ENCODE measurements around the gene KCNQ1OT1.

The KCNQ1OT1 gene

DNA sequence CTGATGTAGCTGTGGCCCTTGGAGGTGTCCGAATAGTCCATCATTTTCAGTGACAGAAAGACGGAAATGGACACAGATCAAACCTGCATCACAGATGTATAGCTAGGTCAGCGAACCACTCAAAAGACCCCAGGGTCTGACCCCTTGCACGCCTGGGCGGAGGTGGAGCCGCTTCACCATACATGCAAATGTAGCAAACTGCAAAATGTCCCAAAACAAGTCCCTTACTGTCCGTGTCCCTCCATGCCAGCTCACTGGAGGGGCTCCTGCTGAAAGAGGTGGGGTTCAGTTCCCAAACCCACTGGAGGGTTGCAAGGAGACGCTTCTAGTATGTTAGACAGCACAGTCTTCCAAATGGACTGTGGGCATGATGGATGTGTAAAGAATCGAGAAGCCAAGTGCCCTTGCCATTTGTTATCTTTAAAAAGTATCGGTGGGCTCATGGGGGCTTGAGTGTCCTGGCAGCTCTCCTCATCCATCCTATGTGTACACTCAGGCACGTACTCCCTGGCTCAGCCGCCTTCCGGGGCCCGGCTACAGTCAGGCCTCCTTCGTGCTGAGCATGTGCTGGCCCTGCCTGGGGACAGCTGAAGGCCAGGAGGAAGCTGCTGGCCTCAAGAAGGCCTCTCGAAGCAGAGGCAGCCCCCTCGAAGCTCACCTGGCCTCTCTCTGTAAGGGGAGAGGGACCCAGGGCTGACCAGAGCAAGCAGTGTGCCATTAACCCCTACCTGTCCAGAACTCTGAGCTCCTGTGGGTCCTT, 20.2 kb upstream of the KCNQ1OT1 start:
- no peak for DNase-seq (ENCODE audit: low read depth)

- no peak for DNase-seq (ENCODE audit: low read depth)
Measured at GRCh38 chr11:2718817-2719438, 19.1 kb upstream of the KCNQ1OT1 start.

DNA sequence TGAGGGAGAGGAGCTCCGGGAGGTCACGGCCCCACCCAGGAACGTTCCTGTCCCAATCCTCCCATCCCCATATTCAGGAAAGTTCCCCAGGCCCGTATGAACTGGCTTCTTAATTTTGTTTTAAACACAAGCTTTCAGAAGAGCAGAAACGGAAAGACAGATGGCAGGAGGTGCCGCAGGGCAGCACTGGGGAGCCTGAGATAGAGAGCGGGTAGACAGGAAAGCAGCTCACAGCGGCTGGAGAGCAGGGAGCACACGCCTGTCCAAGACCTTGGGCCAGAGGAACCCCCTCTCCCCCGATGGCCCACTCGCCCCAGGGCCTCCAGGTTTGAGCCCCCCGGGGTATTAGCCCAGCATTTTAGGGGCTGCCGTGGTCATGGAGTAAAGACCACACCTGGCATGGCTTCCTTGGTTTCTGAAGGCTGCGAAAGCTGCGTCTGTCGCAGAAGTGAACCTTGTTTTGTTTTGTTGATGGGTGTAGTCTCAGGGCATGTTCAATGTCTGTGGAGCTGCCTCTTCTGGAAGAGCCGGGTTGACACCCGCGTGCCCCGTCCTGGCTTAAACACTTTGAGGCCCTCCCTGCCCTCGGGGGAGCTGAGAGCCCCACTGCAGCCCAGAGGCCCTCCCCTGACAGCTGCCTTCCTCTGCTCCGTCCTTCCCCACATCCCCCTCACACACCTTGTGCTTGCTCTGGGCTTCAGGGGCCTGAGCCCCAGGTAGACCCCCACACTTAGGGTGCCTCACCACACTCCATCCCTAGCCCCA, 17.9 kb upstream of the KCNQ1OT1 start:
- DNase-seq (ENCODE audit: low read depth): no peak

DNA sequence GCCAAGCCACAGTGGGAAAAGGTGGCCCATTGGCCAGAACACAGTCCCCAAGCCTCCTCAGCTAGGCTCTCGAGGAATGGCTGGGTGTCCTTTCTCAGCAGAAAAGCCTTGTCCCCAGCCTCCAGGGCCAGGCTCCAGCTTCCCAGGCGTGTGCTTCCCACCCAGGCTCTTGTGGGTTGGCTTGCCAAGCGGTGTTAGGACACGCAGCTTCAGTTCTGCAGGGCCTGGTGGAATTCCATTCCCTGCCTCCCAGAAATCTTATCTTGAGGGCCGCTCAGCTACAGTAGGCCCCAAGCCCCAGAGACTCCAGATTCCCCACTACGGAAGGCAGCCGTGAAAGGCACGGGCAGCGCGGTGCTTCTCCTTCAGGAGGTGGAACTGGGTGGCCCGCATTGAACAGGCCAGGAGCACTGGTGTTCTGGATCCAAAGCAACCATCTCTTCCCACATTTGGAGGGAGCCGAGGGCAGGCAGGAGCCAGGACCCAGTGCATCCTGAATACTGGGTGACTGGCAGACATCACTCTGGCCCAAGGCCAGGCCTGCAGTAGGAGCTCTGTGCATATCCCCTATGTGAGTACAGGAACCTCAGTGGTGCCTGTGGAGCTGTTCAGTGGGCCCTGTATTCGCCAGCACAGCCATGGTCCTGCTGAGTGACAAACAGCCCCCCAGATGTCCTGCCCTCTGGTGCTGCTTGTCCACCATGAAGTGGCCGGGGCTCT, 16.7 kb upstream of the KCNQ1OT1 start:
- no peak for DNase-seq (ENCODE audit: low read depth)

DNA sequence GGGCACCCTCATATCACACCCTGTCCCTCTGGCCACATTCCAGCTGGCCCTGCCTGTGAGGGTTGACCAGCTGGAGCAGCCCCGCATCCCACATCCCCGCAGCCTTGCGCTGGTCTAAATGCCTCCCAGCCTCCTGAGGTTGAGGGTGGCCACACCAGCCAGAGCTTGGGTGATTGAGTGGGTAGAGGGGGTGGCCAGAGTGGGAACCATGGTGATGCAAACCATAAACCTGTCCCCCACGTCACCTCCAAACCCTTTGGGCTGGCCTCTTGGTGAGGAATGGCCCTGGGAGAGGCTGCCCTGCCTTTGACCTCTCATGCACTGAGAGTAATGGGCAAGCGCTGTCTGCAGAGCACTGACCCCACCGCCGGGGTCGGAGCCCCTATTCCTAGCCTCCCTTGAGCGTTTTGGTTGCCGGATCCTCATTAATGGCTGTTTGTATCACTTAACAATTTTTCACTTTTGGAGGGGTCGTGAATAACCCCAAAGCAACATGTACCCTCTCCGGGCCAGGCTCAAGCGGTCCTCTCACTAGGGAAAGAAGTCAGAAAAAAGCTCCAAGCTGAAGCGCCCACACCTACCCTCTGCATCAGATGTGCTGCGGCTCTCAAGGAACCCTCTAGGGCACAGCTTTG, 16.0 kb upstream of the KCNQ1OT1 start:
- DNase-seq (ENCODE audit: low read depth): no peak

- DNase-seq (ENCODE audit: low read depth): no peak
Measured at GRCh38 chr11:2714871-2715270, 15.1 kb upstream of the KCNQ1OT1 start.

DNA sequence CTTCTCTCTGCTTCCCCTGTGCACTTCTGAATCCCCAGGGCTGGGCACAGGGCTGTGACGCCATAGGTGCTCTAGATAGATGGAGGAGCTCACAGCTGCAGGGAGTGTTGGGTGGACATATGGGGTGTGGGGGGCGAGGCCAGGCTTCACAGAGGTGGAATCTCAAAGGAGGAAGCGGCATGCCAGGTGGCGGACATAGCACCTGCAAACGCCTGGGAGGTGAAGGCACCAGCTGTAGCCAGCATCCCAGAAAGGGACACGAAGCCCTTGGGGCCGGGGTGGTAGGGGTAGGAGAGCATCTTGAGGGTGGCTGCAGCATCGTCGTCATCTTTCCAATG, 14.6 kb upstream of the KCNQ1OT1 start:
- no peak for DNase-seq (ENCODE audit: low read depth)

DNA sequence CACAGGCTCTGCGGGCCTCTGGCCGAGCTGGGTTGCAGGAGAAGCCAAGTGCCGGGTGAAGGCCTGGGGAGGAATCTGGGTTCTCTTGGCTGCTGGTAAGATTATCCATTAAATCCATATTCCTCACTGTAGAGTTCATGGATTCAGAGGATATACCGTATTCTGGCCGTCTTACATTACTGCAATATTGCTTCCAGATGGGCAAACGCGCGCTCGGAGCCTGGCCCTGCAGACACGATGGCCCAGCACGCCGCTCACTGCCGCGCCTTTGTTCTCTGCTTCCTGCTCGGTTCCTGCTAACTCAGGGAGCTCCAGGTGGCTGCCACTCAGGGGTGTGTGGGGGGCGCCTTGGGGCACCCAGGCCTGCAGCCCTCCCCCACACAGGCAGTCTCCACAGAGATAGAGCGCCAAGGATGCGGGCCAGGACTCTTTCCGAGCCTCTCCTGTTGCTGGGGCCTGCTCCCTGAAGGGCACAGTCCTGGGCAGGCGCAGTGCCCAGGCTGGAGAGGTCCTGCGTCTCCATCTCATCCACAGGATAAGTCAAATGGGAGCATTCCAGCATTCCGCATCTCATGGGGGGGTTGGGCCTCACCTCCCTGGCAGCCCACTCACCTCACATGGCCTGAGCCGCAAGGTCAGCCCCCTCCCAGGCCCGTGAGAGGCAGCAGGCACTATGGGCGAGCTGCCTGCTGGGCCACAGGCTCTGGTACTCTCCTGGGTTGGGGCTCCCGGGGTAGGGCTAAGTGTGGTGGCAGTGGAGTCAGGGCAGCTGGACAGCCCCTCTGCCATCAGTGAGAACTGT, 14.1 kb upstream of the KCNQ1OT1 start:
- DNase-seq (ENCODE audit: low read depth): no peak

- no peak for DNase-seq (ENCODE audit: low read depth)
Measured at GRCh38 chr11:2713094-2713493, 13.3 kb upstream of the KCNQ1OT1 start.

DNA sequence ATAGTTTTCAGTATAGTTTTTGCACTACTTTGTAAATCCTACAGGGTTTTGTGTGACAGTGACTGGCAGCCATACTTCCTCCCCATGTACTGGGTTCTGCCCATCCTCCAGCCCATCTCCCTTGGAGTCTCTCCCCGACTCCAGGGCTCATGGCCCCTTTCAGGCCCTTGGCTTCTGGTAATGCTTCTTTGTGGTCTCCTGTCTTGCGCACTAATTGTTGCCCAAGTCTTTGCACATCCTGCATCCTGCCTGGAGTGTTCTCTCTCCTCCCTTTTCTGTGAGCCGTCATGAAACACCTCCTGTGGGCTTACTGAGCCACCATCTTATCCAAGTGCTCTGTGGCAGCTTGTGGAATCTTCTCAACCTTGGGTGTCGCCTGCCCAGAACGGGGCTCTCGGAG, 11.4 kb upstream of the KCNQ1OT1 start:
- no peak for DNase-seq (ENCODE audit: low read depth)

GRCh38 chr11:2709429-2709828, 9.6 kb upstream of the KCNQ1OT1 start:
- DNase-seq (ENCODE audit: low read depth): peak; percentile 56

DNA sequence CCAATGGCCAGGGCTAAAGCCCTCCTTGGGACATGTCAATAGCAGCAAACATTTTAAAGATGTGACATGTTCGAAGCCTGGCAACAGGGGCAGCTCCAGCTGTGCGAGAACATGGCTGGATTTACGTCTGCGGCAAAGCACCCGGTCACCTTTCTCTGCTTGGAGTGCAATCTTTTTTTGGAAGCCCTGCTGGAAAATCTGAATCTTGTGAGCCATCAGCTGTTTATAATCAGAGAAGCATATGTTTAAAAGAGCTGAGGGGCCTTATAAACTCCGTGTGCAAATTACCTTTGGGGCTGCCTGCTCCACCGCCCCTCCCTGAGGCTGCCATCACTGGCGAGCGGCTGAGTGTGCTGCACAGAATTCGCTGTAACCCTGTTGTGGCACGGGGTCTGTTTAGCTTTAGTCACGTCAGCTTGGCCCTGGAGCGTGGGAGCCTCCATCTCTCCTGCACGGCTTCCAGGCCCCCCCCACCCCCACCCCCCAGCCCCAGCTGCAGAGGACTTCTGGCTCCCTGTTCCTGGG, 9.0 kb upstream of the KCNQ1OT1 start:
- DNase-seq (ENCODE audit: low read depth): peak; percentile 72

- DNase-seq (ENCODE audit: low read depth): no peak
Measured at GRCh38 chr11:2708151-2708581, 8.4 kb upstream of the KCNQ1OT1 start.

GRCh38 chr11:2707736-2708135, 7.9 kb upstream of the KCNQ1OT1 start:
- no peak for DNase-seq (ENCODE audit: low read depth)

DNA sequence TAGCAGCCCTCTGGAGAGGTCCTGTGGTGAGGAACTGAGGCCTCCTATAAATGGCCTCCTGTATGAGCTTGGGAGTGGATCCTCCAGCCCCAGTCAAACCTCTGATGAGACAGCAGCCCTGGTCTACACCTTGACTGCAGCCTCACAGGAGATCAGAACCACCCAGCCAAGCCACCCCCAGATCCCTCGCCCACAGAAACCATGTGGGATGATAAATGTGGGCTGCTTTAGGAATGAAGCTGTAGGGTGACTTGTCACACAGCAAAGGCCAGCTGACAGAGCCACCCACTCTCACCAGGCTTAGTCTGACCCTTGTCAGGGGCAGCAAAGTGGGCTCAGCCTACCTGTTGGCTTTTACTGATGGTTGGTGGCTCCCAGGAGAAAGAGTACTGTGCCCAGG, 6.5 kb upstream of the KCNQ1OT1 start:
- no peak for DNase-seq (ENCODE audit: low read depth)

DNA sequence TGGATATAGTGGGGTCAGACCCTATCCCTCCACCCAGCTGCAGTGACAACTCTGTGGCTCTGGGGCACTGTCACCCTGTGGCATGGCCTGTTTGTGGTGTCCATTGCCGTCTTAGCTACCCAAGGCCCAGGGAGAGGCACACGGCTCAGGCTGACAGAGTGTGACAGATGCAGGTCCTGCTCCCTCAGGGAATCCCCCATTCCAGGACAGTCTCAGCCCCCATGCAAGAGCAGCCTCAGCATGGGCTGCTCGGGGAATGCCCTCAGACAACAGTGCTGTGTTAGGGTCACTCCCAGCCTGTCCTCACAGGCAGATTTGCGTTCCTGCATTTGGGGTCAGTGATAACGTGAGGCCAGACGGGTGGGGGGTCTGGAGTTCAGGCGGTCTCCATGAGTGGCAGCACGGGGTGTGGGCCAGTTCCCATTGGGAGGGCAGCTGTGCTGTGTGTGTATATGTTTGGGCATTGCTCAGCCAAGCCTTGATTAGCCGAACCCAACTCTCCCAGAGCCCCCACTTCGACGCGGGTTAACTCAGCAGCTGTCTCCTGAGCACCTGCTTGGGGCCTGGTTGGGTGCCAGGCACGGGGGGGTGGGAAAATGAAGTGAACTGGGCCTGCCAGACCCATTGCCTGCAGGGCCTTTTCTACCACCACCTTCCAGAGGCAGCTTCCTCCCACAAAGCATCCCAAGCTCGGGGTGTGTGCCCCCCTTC, 5.3 kb upstream of the KCNQ1OT1 start:
- no peak for DNase-seq (ENCODE audit: low read depth)

DNA sequence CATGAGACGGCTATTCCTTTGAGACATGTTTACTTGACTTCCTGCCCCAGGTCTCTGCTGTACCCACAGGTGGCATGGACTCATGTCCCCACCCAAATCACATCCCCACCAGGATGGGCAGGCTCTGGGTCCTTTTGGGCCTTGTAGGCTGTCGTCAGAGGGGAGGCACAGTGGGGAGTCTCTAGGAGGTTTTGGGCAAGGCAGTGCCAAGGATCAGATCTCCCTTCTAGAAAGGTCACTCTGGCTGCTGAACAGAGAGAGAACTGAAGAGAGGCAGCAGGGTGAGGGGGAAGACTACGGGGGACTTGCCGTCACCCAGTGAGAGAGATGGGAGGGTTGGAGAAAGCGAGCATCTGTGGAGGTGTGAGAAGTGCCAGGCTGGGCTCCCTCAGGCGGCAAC, 4.6 kb upstream of the KCNQ1OT1 start:
- no peak for DNase-seq (ENCODE audit: low read depth)

DNA sequence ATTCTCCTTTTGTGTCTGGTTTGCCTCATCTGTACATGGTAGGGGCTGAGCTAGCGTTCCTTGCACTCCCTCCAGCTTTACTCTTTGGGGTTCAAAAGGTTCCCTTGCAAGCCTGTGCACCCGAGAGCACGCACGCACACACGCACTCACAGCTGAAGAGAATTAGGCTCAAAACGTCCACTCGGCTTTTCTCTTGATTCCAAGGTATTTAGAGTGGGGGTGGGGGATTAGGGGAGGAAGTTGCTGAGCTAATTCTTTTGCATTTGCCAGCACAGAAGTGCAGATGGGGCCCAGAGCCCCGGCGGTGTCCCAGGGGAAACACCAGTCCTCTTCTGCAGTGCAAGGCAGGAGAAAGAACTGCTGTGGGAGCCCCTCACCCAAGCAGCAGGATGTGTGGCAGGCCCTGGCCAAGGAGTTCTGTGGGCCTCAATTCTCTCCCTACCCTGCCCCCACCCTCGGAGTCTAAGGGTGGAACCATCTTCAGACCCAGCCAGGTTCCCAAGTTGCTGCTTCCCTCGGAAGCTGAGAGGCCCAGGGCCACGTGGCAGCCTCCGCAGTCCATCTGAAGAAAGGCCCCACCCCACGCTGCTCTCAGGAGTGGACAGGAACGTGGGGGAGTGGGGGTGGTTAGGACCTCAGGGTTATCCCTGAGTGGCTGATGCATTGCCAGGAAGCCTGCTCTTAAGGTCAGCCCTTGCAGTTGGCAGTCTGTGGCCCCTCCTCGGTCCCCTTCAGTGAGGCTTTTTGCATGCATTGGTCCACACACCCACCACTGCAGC, 3.8 kb upstream of the KCNQ1OT1 start:
- no peak for DNase-seq (ENCODE audit: low read depth)

DNA sequence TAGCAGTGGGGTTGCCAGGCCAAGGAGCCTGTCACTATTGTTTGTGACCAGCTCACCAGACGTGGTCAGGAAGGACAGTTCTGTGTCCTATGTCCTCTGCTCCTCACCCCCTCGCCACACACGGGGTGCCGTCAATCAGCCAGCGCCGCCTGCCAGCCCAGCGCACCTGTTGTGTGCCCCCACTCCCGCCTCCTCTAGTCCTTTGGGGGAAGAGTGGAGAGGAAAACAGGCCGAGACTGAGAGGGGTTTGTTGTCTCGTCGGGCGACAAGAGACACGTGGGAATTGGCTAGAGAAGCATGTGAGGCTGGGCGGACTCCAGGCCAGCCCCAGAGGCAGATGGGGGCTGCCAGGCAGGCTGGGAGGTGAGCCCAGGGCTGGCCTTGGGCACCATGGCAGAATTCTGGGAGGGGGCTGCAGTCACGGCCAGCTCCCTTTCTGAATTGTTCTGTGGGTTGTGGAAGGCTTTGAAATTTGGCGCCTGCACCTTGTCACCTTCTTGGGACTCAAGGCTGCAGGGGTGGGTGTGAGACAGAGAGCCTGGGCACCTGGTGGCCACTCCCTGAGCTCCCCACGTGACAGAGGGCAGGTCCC, 3.1 kb upstream of the KCNQ1OT1 start:
- DNase-seq (ENCODE audit: low read depth): no peak

Measured in fibroblast of the conjunctiva (primary cell).